Epithelial cell of proximal tubule (primary cell): ENCODE data around the gene CPNE7. TPM values are rescaled to one million over a fixed set of nuclear protein-coding genes. Genes with fewer than 3 reads are reported as not detected.

Experiments used
- DNase-seq: peaks from one replicate; pipeline ENCODE4 v3.0.0-alpha.2; 2011; ENCODE audit warnings: low read depth
- H3K4me3 ChIP-seq: 2 replicates; pipeline ENCODE4 v1.5.1; 2011; ENCODE audit warnings: low read depth, mild to moderate bottlenecking, low read length
- CTCF ChIP-seq: conservative IDR thresholded peaks from 2 replicates; pipeline ENCODE4 v1.5.1; 2012; ENCODE audit warnings: low read depth, mild to moderate bottlenecking, low read length
- total RNA-seq: library from RNA; depleted of rRNA; stranded (reverse); fragments of >200 nt; gene quantifications from 2 replicates; pipeline ENCODE4 v1.2.3, GENCODE V29; 2015

CPNE7 gene
- total RNA-seq, 1 donor from 2014 or later: 20.2 TPM

- no peak overlapping the region for H3K4me3 ChIP-seq
- TF ChIP-seq CTCF: no peak
- DNase-seq: no peak
Observed at GRCh38 chr16:89549007-89549700, 26.4 kb upstream of the CPNE7 start.

- no peak for TF ChIP-seq CTCF
- DNase-seq: no peak
- no peak overlapping the region for H3K4me3 ChIP-seq
Observed at GRCh38 chr16:89550421-89551007, 25.0 kb upstream of the CPNE7 start.

DNA sequence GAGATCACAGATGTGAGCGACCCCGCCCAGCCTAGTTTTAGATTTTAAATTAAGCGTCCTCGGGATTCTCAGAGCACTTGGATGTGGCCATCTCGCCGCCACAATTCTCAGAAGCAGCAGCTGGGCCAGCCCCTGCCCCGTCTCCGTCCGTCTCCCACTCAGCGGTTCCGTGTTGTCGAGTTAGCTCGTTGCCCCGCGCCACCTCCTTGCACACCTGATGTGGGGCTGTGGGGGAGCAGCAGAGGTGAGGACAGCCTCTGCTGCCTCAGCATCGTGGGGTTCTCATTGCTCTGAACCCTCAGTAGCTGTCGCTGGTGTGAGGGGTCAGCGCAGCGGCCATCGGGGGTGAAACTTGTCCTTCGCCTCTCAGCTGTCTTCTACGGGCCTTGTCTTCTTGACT lies 23.2 kb upstream of the CPNE7 start:
- H3K4me3 ChIP-seq: no peak overlapping the region
- DNase-seq: no peak
- TF ChIP-seq CTCF: no peak

DNA sequence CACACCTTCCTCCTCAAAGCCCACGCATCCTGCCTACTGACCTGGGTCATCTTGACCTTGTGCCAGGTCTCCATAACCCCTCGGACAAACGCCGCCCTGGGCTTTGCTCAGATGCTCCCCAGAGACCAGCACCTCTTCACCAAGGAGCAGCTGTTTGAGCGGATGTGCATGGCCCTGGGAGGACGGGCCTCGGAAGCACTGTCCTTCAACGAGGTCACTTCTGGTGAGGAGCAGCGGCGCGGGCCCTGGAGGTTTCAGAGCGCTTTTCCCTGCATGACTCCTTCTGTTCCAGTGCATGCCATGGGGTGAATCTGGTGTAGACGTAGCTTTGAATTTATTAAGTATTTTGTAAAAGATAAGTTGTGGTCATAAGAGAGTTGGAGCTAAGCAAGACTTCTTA lies 22.6 kb upstream of the CPNE7 start:
- DNase-seq: no peak
- H3K4me3 ChIP-seq: no peak overlapping the region
- TF ChIP-seq CTCF: no peak

GRCh38 chr16:89553733-89554132 lies 21.8 kb upstream of the CPNE7 start:
- DNase-seq: no peak
- TF ChIP-seq CTCF: no peak
- no peak overlapping the region for H3K4me3 ChIP-seq

- H3K4me3 ChIP-seq: no peak overlapping the region
- TF ChIP-seq CTCF: no peak
- DNase-seq: no peak
Observed at GRCh38 chr16:89554343-89554742, 21.2 kb upstream of the CPNE7 start.

- no peak for DNase-seq
- TF ChIP-seq CTCF: no peak
- H3K4me3 ChIP-seq: no peak overlapping the region
Observed at GRCh38 chr16:89555265-89555664, 20.3 kb upstream of the CPNE7 start.
